Embryonic facial prominence (tissue), 1 donor: ENCODE results near the gene ORM2.
"Not testable (repeated sequence)": the region's sequence is repeated elsewhere in the genome, so short reads cannot be mapped to it uniquely, and the experiment has no call there.

Source experiments
- DNase-seq: peaks from one replicate; pipeline ENCODE4 v3.0.0-alpha.2; 2016; ENCODE audit errors: extremely low spot score

Gene ORM2

GRCh38 chr9:114329625-114330022, at the start of gene ORM2:
Gene ORM2, plus strand, starts transcription at chr9:114329869. Its CDS starts 36 bp downstream, at chr9:114329905.
- not testable (repeated sequence) for DNase-seq

GRCh38 chr9:114280636-114281472, 48.8 kb upstream of the ORM2 start:
- DNase-seq: no peak

GRCh38 chr9:114281473-114282103, 48.1 kb upstream of the ORM2 start:
- DNase-seq: no peak

- no peak for DNase-seq
Measured at GRCh38 chr9:114282104-114282485, 47.6 kb upstream of the ORM2 start.

GRCh38 chr9:114282507-114282906, 47.2 kb upstream of the ORM2 start:
- no peak for DNase-seq

GRCh38 chr9:114282926-114283325, 46.7 kb upstream of the ORM2 start:
- no peak for DNase-seq

GRCh38 chr9:114283551-114284111, 46.0 kb upstream of the ORM2 start:
- DNase-seq: no peak

GRCh38 chr9:114284316-114285060, 45.2 kb upstream of the ORM2 start:
- DNase-seq: no peak

GRCh38 chr9:114285166-114285867, 44.4 kb upstream of the ORM2 start:
- peak; percentile 39 for DNase-seq

- no peak for DNase-seq
Measured at GRCh38 chr9:114286146-114286679, 43.5 kb upstream of the ORM2 start.

GRCh38 chr9:114287001-114287762, 42.5 kb upstream of the ORM2 start:
- no peak for DNase-seq

GRCh38 chr9:114287763-114288192, 41.9 kb upstream of the ORM2 start:
- DNase-seq: no peak

- DNase-seq: no peak
Measured at GRCh38 chr9:114288193-114289091, 41.2 kb upstream of the ORM2 start.

GRCh38 chr9:114289106-114289505, 40.6 kb upstream of the ORM2 start:
- DNase-seq: no peak

- DNase-seq: no peak
Measured at GRCh38 chr9:114289571-114290481, 39.8 kb upstream of the ORM2 start.

- no peak for DNase-seq
Measured at GRCh38 chr9:114290561-114290986, 39.1 kb upstream of the ORM2 start.

- DNase-seq: no peak
Measured at GRCh38 chr9:114291064-114291474, 38.6 kb upstream of the ORM2 start.

GRCh38 chr9:114291886-114292590, 37.6 kb upstream of the ORM2 start:
- DNase-seq: no peak
